HG03064 (cell line): ENCODE results near the gene ZNF750.
A peak's percentile ranks its signal among the peaks of the same experiment; 100 is the strongest.

ENCODE experiments used
- ATAC-seq: cut with Tn5 transposase; IDR thresholded peaks from one replicate; pipeline ENCODE4 v1.9.1; 2021; ENCODE audit warnings: low read depth; ENCODE audit not compliant: unreplicated experiment

ZNF750 gene

DNA sequence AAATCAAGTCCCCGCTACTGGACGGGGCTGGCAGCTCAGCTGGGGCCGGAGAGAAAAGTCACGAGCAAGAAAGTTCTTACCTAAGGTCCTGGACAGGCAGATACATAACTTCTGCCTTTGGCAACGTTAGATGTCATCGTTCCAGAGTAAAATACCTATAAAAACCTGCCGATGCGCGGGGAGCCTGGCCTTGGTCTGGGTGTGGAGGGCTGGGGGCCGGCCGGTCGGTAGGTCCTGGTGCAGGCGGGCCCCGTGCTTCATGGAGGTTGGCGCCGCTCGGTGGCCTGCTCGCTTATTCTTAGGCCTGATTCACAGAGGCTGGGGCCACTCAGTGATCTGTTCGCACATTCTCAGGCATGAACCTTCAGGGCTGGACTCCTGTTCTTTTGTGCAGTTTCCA is 33.7 kb upstream of the ZNF750 start:
- ATAC-seq, result no peak

- no peak for ATAC-seq
Measured at GRCh38 chr17:82872591-82873520, 33.0 kb upstream of the ZNF750 start.

DNA sequence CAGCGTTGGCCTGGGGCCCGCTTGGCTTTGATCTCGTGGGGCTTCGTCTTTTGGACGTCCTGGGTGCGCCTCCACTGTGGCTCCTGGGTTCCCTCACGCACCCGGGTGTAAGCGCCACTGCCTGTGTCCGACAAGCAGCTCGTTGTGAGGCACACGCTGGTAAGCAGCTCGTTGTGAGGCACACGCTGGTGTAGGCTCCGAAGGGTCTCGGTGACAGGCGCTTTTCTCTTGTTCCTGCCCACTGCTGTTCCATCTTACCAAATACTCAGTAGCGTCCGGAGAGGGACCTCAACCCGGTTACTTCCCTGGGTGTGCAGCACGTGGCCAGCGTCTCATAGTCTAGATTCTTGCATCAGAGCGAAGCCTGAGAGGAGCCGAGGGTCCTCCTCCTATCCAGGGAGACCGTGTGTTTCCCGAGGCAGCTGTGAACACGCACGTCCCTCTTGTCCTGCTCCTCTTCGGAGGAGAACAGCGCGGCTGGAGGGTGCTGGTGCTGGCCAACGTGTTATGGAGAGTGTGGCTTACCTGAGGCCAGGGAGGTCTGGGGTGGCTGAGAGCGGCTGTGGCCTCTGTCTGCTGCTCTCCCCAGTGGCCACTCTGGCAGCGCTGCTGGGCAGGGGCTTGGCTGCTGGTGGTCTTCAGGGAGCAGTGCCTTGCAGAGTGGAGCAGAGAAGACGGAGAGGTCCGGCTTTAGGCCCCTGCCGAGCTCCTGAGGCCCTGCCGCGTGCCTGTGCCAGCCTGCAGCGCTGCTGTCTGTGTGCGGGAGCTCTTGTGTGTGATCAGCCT is 32.1 kb upstream of the ZNF750 start:
- ATAC-seq, result no peak

- peak; percentile 67 for ATAC-seq
Measured at GRCh38 chr17:82871056-82871775, 31.4 kb upstream of the ZNF750 start.

GRCh38 chr17:82870541-82870940 is 30.7 kb upstream of the ZNF750 start:
- ATAC-seq, result no peak

DNA sequence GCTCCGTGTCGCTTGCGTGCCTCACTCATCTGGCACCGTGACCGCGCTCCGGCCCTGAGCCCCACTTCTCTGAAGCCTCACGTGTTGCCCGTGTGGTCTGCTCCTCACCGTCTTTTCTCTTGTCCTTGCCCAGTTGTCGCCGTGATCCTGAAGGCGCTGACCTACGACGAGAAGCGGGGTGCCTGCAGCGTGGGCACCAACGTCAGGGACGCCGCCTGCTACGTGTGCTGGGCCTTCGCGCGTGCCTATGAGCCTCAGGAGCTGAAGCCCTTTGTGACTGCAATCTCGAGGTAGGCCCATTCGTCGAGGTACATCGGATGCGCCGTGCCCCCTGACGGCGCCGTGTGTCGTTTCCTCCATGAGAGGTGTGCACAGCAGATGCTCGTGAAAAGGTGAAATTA is 30.3 kb upstream of the ZNF750 start:
- no peak for ATAC-seq

DNA sequence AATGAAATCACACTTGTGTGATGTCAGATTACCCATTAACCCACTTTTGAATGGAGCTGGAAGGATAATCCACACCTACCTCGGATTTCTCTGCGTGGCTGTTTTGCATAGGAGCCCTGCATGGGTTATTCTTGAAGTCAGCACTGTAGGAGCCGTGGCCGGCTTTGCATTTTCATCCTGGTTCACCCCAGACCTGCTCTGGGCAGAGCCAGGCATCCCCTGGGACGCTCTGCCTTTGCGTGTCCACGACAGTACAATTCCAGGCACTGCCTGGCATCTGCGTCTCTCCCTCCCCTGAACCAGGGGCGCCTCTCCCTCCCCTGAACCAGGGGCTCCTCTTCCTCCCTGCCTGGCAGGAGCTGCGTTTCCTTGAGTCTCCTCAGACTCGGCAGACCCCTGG is 29.7 kb upstream of the ZNF750 start:
- no peak for ATAC-seq

DNA sequence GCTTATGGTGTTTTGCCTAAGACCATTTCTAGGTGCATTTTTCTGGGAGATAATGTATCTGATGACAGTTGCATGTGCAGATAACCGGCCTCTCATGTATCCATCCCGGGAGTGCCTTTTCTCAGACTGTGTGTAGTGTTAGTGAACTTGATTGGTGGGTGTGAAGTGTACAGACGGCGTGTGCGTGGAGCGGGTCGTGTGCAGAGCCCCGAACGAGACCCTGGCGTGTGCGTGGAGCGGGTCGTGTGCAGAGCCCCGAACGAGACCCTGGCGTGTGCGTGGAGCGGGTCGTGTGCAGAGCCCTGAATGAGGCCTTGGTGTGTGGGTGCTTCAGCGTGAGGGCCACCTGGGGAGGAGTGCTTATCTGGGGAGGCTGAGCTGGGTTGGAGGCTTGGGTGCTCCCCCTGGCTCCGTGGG is 28.9 kb upstream of the ZNF750 start:
- ATAC-seq, result no peak

GRCh38 chr17:82867763-82868325 is 28.0 kb upstream of the ZNF750 start:
- ATAC-seq, result no peak

DNA sequence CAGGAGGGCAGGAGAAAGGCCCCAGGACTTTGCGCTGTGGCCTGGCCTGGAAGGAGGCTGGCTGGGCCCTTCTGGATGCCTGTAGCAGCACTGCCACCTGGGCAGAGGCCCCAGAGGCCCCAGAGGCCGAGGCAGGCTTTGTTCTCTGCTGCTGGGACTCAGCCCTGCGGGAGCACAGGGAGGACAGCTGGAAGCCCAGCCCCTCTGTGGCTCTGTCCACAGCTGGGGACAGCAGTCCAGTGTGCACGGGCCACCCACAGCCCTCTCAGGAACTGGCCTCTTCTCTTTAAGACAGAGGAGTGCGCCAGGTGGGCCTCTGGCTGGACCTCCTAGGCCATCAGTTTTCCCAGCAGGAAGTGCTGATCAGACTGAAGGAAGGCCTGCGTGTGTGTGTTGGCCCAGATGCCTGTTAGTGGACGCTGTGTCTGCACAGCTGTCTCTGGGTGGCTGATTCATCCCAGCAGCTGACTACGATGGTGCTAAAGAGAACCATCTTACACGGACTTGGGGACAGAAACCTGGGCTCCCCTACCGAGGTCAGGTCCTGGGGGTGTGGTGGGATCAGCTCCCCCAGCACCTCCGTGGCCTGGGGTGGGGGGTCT is 26.9 kb upstream of the ZNF750 start:
- ATAC-seq, result no peak

- no peak for ATAC-seq
Measured at GRCh38 chr17:82865774-82866395, 26.1 kb upstream of the ZNF750 start.

DNA sequence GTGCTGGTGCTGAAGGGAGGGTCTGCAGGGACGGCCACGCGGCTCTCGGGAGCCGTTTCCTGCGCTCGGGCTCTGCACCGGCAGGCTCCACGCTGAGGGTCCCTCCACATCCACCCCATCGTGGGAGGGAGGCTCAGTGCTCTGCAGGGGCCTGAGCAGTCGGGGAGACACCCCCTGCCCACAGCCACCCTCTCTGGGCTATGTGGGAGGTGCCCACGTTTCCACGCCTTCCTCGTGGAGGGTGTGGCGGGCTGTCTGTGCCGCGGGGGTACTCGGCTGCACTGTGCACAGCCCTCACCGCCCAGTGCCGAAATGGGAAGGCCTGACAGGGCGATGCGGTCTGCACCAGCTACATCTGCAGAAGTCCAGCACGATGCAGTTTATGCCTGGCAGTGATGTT is 25.5 kb upstream of the ZNF750 start:
- ATAC-seq, result no peak

- no peak for ATAC-seq
Measured at GRCh38 chr17:82864713-82865248, 25.0 kb upstream of the ZNF750 start.

- ATAC-seq, result peak; percentile 72
Measured at GRCh38 chr17:82863941-82864712, 24.3 kb upstream of the ZNF750 start.

DNA sequence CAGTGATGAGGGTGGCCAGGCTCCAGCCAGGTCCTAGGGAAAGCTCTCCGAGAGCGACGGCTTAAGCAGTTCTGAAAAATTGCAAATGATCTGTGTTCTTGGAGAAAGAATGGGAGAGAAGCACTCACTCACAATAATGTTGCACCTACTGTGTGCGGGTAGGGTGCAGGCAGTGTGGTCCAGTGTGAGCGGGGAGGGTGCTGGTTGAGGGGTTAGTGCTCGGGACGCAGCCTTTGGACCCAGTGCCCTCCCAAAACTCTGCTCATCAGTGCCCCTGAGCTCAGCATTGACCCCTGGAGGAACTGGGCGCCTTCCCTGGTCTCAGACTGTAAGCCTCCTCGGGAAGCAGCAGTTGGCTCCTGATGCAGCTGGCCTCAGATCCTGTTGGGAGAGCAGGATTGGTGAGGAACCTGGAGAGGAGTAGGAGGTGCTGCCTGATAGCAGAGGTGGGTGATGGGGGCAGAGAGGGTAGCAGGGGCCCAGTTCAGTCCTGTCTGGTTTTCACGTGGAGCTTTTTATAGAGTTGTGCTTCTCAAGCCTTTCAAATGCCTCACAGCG is 23.6 kb upstream of the ZNF750 start:
- ATAC-seq, result no peak

- ATAC-seq, result no peak
Measured at GRCh38 chr17:82862737-82863382, 23.0 kb upstream of the ZNF750 start.

- no peak for ATAC-seq
Measured at GRCh38 chr17:82862191-82862590, 22.4 kb upstream of the ZNF750 start.

DNA sequence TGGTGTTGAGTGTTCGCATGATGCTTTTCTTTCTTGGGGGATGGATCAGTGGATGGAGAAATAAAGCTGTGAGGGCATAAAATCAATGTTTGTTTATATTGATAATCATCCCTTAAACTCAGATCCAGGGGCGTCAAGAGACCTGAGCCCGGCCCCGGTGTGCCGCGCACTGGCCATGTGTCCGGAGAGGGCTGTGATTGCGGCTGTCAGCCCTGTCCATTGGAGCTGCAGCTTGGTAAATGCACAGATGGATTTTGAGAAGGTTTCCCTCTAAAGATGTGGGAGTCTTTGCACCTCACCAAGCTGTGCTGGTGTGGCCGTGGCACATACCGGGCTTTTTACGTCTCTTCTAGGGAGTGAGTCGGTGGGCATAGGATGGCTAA is 21.6 kb upstream of the ZNF750 start:
- ATAC-seq, result no peak
